H1 (cell line): ENCODE measurements around the gene CHSY3. TPM values are rescaled to one million over a fixed set of nuclear protein-coding genes. Genes with fewer than 3 reads are reported as not detected.

Experiments used
- CTCF ChIA-PET: fragments of 300-600 bp; sonication (Branson Sonifier 250); formaldehyde crosslinking; loops from one replicate; lab custom pipeline; 2021; ENCODE audit not compliant: partially characterized antibody; lab: Charles Lee
- POLR2A ChIA-PET: fragments of 300-600 bp; sonication (Branson Sonifier 250); formaldehyde crosslinking; loops from one replicate; lab custom pipeline; 2021; ENCODE audit warnings: inconsistent platforms; ENCODE audit not compliant: partially characterized antibody; lab: Charles Lee
- DNase-seq, 2 experiments: peaks; one replicate each; pipeline versions ENCODE4 v3.0.0 to v3.0.0-alpha.2; 2010 to 2022; ENCODE audit warnings: low spot score in 2 of 2, low read depth in 1 of 2, mixed read lengths in 1 of 2
- FAIRE-seq: peaks from 2 replicates; lab custom pipeline; 2011; peaks lifted over from hg19 to GRCh38; lab: Jason Lieb, UNC
- H2AFZ ChIP-seq: 2 replicates; pipeline ENCODE4 v1.8.1; 2012; ENCODE audit warnings: low read length, inconsistent platforms
- H2AK5ac ChIP-seq: 2 replicates; pipeline ENCODE4 v1.6.1; 2013; ENCODE audit warnings: low read depth, low read length
- H2BK120ac ChIP-seq: replicated peaks from 2 replicates; pipeline ENCODE3; 2013; ENCODE audit warnings: low read depth, low read length, inconsistent platforms
- H2BK12ac ChIP-seq: 2 replicates; pipeline ENCODE4 v1.6.1; 2013; ENCODE audit warnings: low read depth, low read length
- H2BK15ac ChIP-seq: 2 replicates; pipeline ENCODE4 v1.6.1; 2013; ENCODE audit warnings: low read length
- H2BK20ac ChIP-seq: 2 replicates; pipeline ENCODE4 v1.6.1; 2013; ENCODE audit warnings: low read length
- H2BK5ac ChIP-seq: 2 replicates; pipeline ENCODE4 v1.6.1; 2013; ENCODE audit warnings: low read depth, low read length
- H3K14ac ChIP-seq: 2 replicates; pipeline ENCODE4 v1.6.1; 2013; ENCODE audit warnings: inconsistent platforms; ENCODE audit not compliant: insufficient read length
- H3K18ac ChIP-seq: 2 replicates; pipeline ENCODE4 v1.6.1; 2013; ENCODE audit warnings: low read length; ENCODE audit errors: extremely low read depth
- H3K23ac ChIP-seq: 2 replicates; pipeline ENCODE4 v1.6.1; 2013; ENCODE audit warnings: inconsistent platforms; ENCODE audit not compliant: insufficient read length
- H3K23me2 ChIP-seq: 2 replicates; pipeline ENCODE4 v1.6.1; 2013; ENCODE audit warnings: low read depth, low read length
- H3K27ac ChIP-seq: 2 replicates; pipeline ENCODE4 v1.6.1; 2011; ENCODE audit warnings: low read depth, low read length, inconsistent platforms
- H3K27me3 ChIP-seq, 4 experiments: replicated peaks in 1 of 4; 1 replicate in 1 of 4; 2 replicates in 3 of 4; pipeline versions ENCODE4 v1.6.1 to v1.8.1; 2011 to 2013; ENCODE audit warnings: low read length in 3 of 4, mild to moderate bottlenecking in 3 of 4, inconsistent platforms in 2 of 4, mixed read lengths in 2 of 4, moderate library complexity in 1 of 4; ENCODE audit not compliant: control insufficient read depth in 3 of 4, insufficient read depth in 3 of 4; ENCODE audit errors: extremely low read depth in 1 of 4
- H3K36me3 ChIP-seq, 4 experiments: 2 replicates each; pipeline versions ENCODE4 v1.6.1 to v1.8.1; 2011 to 2013; ENCODE audit warnings: mild to moderate bottlenecking in 4 of 4, low read length in 3 of 4, moderate library complexity in 2 of 4, control low read depth in 1 of 4, inconsistent platforms in 1 of 4; ENCODE audit not compliant: insufficient read depth in 4 of 4, control insufficient read depth in 2 of 4
- H3K4ac ChIP-seq: replicated peaks from 2 replicates; pipeline ENCODE3; 2013; ENCODE audit warnings: low read length, low read depth, mixed read lengths, inconsistent platforms; ENCODE audit not compliant: insufficient read length
- H3K4me1 ChIP-seq, 4 experiments: replicated peaks in 1 of 4; 1 replicate in 1 of 4; 2 replicates in 3 of 4; pipeline versions ENCODE4 v1.6.1 to v1.8.1; 2011 to 2013; ENCODE audit warnings: low read length in 3 of 4, inconsistent platforms in 2 of 4, mixed read lengths in 1 of 4; ENCODE audit not compliant: insufficient read depth in 4 of 4, control insufficient read depth in 3 of 4
- H3K4me2 ChIP-seq, 2 experiments: 2 replicates each; pipeline versions ENCODE4 v1.6.1 to v1.8.1; 2011 to 2013; ENCODE audit warnings: low read depth in 2 of 2, low read length in 2 of 2, control low read depth in 1 of 2, inconsistent platforms in 1 of 2, mild to moderate bottlenecking in 1 of 2; ENCODE audit not compliant: insufficient read depth in 1 of 2
- H3K4me3 ChIP-seq, 4 experiments: fragments of 200-600, 300-600 bp in 1 of 4; sonication (generic), shearing (Covaris generic), sonication (Bioruptor Twin) in 1 of 4; 2 replicates each; pipeline versions ENCODE4 v1.5.1 to v1.8.1; 2011 to 2016; ENCODE audit warnings: low read length in 4 of 4, low read depth in 3 of 4, control low read depth in 2 of 4, inconsistent platforms in 2 of 4, mild to moderate bottlenecking in 2 of 4, mixed read lengths in 1 of 4, moderate library complexity in 1 of 4; ENCODE audit not compliant: insufficient read depth in 2 of 4; ENCODE audit errors: extremely low read depth in 1 of 4
- H3K56ac ChIP-seq: replicated peaks from 2 replicates; pipeline ENCODE3; 2013; ENCODE audit warnings: low read depth, mild to moderate bottlenecking, mixed read lengths, low read length, inconsistent platforms; ENCODE audit not compliant: insufficient read length
- H3K79me1 ChIP-seq: 2 replicates; pipeline ENCODE4 v1.6.1; 2013; ENCODE audit warnings: low read depth, low read length, control low read depth
- H3K79me2 ChIP-seq, 2 experiments: 2 replicates each; pipeline versions ENCODE4 v1.6.1 to v1.8.1; 2012 to 2013; ENCODE audit warnings: low read length in 2 of 2, mild to moderate bottlenecking in 2 of 2, inconsistent platforms in 1 of 2; ENCODE audit not compliant: insufficient read depth in 2 of 2, control insufficient read depth in 1 of 2
- H3K9ac ChIP-seq, 4 experiments: replicated peaks in 1 of 4; 1 replicate in 1 of 4; 2 replicates in 3 of 4; pipeline versions ENCODE4 v1.6.1 to v1.8.1; 2011 to 2013; ENCODE audit warnings: low read depth in 3 of 4, low read length in 3 of 4, control low read depth in 2 of 4, mild to moderate bottlenecking in 2 of 4, moderate library complexity in 2 of 4, inconsistent platforms in 1 of 4; ENCODE audit errors: extremely low read depth in 1 of 4
- H3K9me3 ChIP-seq, 2 experiments: 2 replicates each; pipeline versions ENCODE4 v1.6.1 to v1.8.1; 2012 to 2013; ENCODE audit warnings: mild to moderate bottlenecking in 2 of 2, moderate library complexity in 2 of 2, control low read depth in 1 of 2, inconsistent platforms in 1 of 2, low read depth in 1 of 2, low read length in 1 of 2, mixed read lengths in 1 of 2; ENCODE audit not compliant: insufficient read depth in 2 of 2
- H4K20me1 ChIP-seq, 2 experiments: replicated peaks in 1 of 2; 2 replicates each; pipeline versions ENCODE3 to v1.8.1; 2011 to 2013; ENCODE audit warnings: inconsistent platforms in 2 of 2, low read length in 2 of 2, mild to moderate bottlenecking in 1 of 2; ENCODE audit not compliant: insufficient read depth in 2 of 2, control insufficient read depth in 1 of 2
- H4K5ac ChIP-seq: 2 replicates; pipeline ENCODE4 v1.6.1; 2013; ENCODE audit warnings: low read length, low read depth, mixed read lengths, inconsistent platforms; ENCODE audit not compliant: insufficient read length
- H4K8ac ChIP-seq: 2 replicates; pipeline ENCODE4 v1.8.0; 2013; ENCODE audit warnings: mild to moderate bottlenecking, moderate library complexity, low read length, inconsistent platforms; ENCODE audit not compliant: insufficient read depth; ENCODE audit errors: extremely low read depth
- H4K91ac ChIP-seq: replicated peaks from 2 replicates; pipeline ENCODE3; 2013; ENCODE audit warnings: low read length, mixed read lengths, inconsistent platforms; ENCODE audit not compliant: insufficient read length
- HDAC6 ChIP-seq: IDR thresholded peaks from one replicate; pipeline ENCODE4 v1.7.1; 2012; ENCODE audit warnings: low read depth, mild to moderate bottlenecking, inconsistent platforms, low read length, moderate library complexity
- NANOG ChIP-seq: IDR thresholded peaks from 2 replicates; pipeline ENCODE4 v1.6.1; 2011; ENCODE audit warnings: low read length, low read depth, mild to moderate bottlenecking, inconsistent platforms; ENCODE audit not compliant: insufficient read depth, poor library complexity, severe bottlenecking
- NRF1 ChIP-seq: IDR thresholded peaks from 2 replicates; pipeline ENCODE4 v1.6.1; 2011; ENCODE audit warnings: mild to moderate bottlenecking, low read depth, low read length, improper control_type of control experiment
- POLR2A ChIP-seq, 2 experiments: IDR thresholded peaks; 1 replicate in 1 of 2; 2 replicates in 1 of 2; pipeline ENCODE4 v1.6.1; 2011; ENCODE audit warnings: low read depth in 2 of 2, low read length in 2 of 2, mild to moderate bottlenecking in 2 of 2; ENCODE audit errors: control extremely low read depth in 1 of 2
- RAD21 ChIP-seq, 2 experiments: IDR thresholded peaks in 1 of 2; conservative IDR thresholded peaks in 1 of 2; 2 replicates each; pipeline ENCODE4 v1.6.1; 2011; ENCODE audit warnings: low read depth in 2 of 2, low read length in 2 of 2, improper control_type of control experiment in 1 of 2, inconsistent platforms in 1 of 2, mild to moderate bottlenecking in 1 of 2, moderate library complexity in 1 of 2
- RXRA ChIP-seq: IDR thresholded peaks from 2 replicates; pipeline ENCODE4 v1.6.1; 2011; ENCODE audit warnings: low read depth, mild to moderate bottlenecking, low read length, moderate library complexity; ENCODE audit not compliant: insufficient read depth
- SIX5 ChIP-seq: IDR thresholded peaks from 2 replicates; pipeline ENCODE4 v1.6.1; 2011; ENCODE audit warnings: mild to moderate bottlenecking, low read depth, low read length
- SP1 ChIP-seq: IDR thresholded peaks from 2 replicates; pipeline ENCODE4 v1.6.1; 2011; ENCODE audit warnings: low read depth, low read length
- SUZ12 ChIP-seq: fragments of 200-600 bp; sonication (generic); IDR thresholded peaks from 2 replicates; pipeline ENCODE4 v1.6.1; 2012; ENCODE audit warnings: mild to moderate bottlenecking, inconsistent platforms, low read length, moderate library complexity, mixed read lengths
- TAF1 ChIP-seq: IDR thresholded peaks from 2 replicates; pipeline ENCODE4 v1.6.1; 2011; ENCODE audit warnings: mild to moderate bottlenecking, low read depth, low read length
- YY1 ChIP-seq: IDR thresholded peaks from 2 replicates; pipeline ENCODE4 v1.6.1; 2011; ENCODE audit warnings: low read depth, mild to moderate bottlenecking, low read length
- ZNF274 ChIP-seq: IDR thresholded peaks from 2 replicates; pipeline ENCODE4 v1.7.0; 2012; ENCODE audit warnings: low read length, borderline replicate concordance; ENCODE audit errors: extremely low read depth
- WGBS, 2 experiments: shearing (Covaris generic) in 1 of 2; methylation state at CpG; one replicate each; pipeline versions ENCODE4 v1.1.6 to v1.1.7; 2013 to 2015; ENCODE audit warnings: low lambda C conversion rate in 2 of 2, mixed read lengths in 2 of 2, inconsistent platforms in 1 of 2, low coverage in 1 of 2, missing lambda C conversion rate in 1 of 2; ENCODE audit not compliant: insufficient replicate concordance in 2 of 2, insufficient coverage in 1 of 2, insufficient read length in 1 of 2; ENCODE audit errors: extremely low coverage in 1 of 2, missing lambda C conversion rate in 1 of 2; 5-methylcytosine and 5-hydroxymethylcytosine counted together
- polyA plus RNA-seq, 7 experiments: library from polyadenylated mRNA; depleted of rRNA in 3 of 7; stranded (reverse) in 5 of 7; unstranded in 2 of 7; fragments of >200 nt in 5 of 7; fragments of 200-250 nt in 2 of 7; gene quantifications; 1 replicate in 5 of 7; 2 replicates in 1 of 7; 4 replicates in 1 of 7; pipeline versions ENCODE4 v1.2.1 to v1.2.3, GENCODE V29; 2011 to 2013; ENCODE audit warnings: missing spikeins in 2 of 7, mixed read lengths in 2 of 7
- total RNA-seq: library from RNA; stranded (reverse); fragmentation: NEBNext Ultra II Directional; extraction: Animal tissue kit (Norgen Biotek cat#: 25700); gene quantifications from 2 replicates; pipeline ENCODE4 v1.2.1, GENCODE V29; 2021

The CHSY3 gene
- total and polyA plus RNA-seq, 2 of the 8 experiments (the other 6 are each of a cell fraction or from before 2014, with no cell fraction given) = 0.24 to 1.8 TPM

GRCh38 chr5:130052752-130053151 lies 148.5 kb downstream of the CHSY3 start:
- H4K5ac ChIP-seq = no peak overlapping the region
- H3K4ac ChIP-seq = no peak overlapping the region
- H3K79me2 ChIP-seq = no peaks in the 10 kb centered on the region
- H3K4me1 ChIP-seq = no peaks in the 10 kb centered on the region
- no peak overlapping the region for H2BK15ac ChIP-seq
- H4K8ac ChIP-seq = no peak overlapping the region
- no peak overlapping the region for H4K91ac ChIP-seq
- H2AFZ ChIP-seq = no peak overlapping the region
- DNase-seq (no peak), FAIRE-seq (no peak)
- no peaks in the 10 kb centered on the region; the same call in 1 of the 2 replicates for H3K23me2 ChIP-seq
- H3K9me3 ChIP-seq = no peaks in the 10 kb centered on the region
- H2BK5ac ChIP-seq = no peak overlapping the region
- H3K9ac ChIP-seq = no peak overlapping the region
- no peak overlapping the region for H2BK20ac ChIP-seq
- H3K56ac ChIP-seq = no peak overlapping the region
- no peak overlapping the region for H2BK120ac ChIP-seq
- no peak overlapping the region for H2AK5ac ChIP-seq
- H3K36me3 ChIP-seq = no peaks in the 10 kb centered on the region
- no peak overlapping the region for H3K4me2 ChIP-seq
- no peaks in the 10 kb centered on the region for H4K20me1 ChIP-seq
- H3K79me1 ChIP-seq = no peaks in the 10 kb centered on the region
- no peak overlapping the region for H2BK12ac ChIP-seq
- H3K27me3 ChIP-seq = peaks cover 0 to 1% (median 0%) of the 10 kb centered on the region in 4 experiments; a peak in 1 of 7 replicates
- no peak overlapping the region for H3K27ac ChIP-seq
- ChIA-PET CTCF (interaction anchor here (1.7 kb wide), 1 partner anchor 16 kb away, joined by 3 read pairs; no protein-coding TSS in a partner anchor), POLR2A (no interaction called here)
- no peak overlapping the region for H3K4me3 ChIP-seq
- no peak for TF ChIP-seq HDAC6
- no peak for TF ChIP-seq YY1
- no peak for TF ChIP-seq NRF1
- TF ChIP-seq SIX5 = no peak
- TF ChIP-seq SP1 = no peak
- TF ChIP-seq ZNF274 = no peak
- no peak for TF ChIP-seq NANOG
- TF ChIP-seq SUZ12 = no peak
- no peak for TF ChIP-seq RXRA
- no peak for TF ChIP-seq POLR2A (IDR thresholded peaks at IDR 0.05; ENCODE audit: control extremely low read depth in 1 of 2, low read depth in 2 of 2, low read length in 2 of 2)
- TF ChIP-seq TAF1 = no peak
- no peak for TF ChIP-seq RAD21 (IDR thresholded peaks at IDR 0.05 in 1 of 2, conservative IDR thresholded peaks at IDR 0.05 in 1 of 2; ENCODE audit: low read depth in 2 of 2, low read length in 2 of 2)
- H3K23ac ChIP-seq = no peak overlapping the region
- 89% methylated on average over 1 of the region's 1 CpG; no CpG with 5 or more reads in 1 of the 2 experiments for WGBS, 2 experiments
- no peak overlapping the region for H3K14ac ChIP-seq
- H3K18ac ChIP-seq = no peak overlapping the region
